ENCODE results near the gene PCDHB10.
A peak's percentile ranks its signal among the peaks of the same experiment; 100 is the strongest.
"Not testable (repeated sequence)": the region's sequence is repeated elsewhere in the genome, so short reads cannot be mapped to it uniquely, and the experiment has no call there.

Gene PCDHB10

DNA sequence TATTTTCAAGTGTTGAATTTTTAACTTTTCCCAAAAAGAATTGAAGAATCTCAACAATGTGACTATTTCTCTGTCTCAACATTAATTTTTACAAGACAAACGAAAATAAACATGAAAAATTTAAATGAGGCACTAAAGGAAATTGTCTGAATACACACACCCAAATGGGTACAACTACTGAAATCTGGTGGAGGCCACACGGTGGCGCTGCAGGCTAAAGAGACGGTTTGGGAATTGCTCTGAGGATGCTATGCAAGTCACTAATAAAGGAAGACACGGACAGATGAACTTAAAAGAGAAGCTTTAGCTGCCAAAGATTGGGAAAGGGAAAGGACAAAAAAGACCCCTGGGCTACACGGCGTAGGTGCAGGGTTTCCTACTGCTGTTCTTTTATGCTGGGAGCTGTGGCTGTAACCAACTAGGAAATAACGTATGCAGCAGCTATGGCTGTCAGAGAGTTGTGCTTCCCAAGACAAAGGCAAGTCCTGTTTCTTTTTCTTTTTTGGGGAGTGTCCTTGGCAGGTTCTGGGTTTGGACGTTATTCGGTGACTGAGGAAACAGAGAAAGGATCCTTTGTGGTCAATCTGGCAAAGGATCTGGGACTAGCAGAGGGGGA lies at the start of gene PCDHB10:
Gene PCDHB10 (plus strand): TSS at position 244 of the 616 bp plus-strand sequence. CDS start 200 bp downstream, at position 444.
- DNase-seq (ENCODE audit: low spot score), result peak; percentile 18

DNA sequence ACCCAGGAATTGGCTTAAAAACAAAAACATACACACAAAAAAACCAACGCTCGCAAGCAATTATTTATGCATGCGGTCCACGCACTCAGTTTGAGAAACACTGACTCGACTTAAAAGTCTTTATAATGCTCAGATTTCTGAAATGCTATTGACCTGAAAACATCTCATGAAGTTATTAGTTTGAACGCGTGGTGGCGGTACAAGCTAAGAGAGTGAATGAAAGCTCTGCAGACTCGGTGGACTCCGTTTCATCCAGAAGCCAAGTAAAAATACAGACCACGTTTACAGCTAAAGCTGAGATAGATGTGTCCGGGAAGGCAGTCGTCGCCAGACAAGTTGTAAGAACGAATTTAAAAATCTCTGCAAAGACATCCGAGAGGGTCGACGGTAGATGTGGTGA lies 42.3 kb upstream of the PCDHB10 start, which contains the start of gene PCDHB6:
Gene PCDHB6 (plus strand): TSS at position 246 of the 400 bp plus-strand sequence. CDS start 201 bp downstream, outside the sequence.
- DNase-seq (ENCODE audit: low spot score), result no peak

DNA sequence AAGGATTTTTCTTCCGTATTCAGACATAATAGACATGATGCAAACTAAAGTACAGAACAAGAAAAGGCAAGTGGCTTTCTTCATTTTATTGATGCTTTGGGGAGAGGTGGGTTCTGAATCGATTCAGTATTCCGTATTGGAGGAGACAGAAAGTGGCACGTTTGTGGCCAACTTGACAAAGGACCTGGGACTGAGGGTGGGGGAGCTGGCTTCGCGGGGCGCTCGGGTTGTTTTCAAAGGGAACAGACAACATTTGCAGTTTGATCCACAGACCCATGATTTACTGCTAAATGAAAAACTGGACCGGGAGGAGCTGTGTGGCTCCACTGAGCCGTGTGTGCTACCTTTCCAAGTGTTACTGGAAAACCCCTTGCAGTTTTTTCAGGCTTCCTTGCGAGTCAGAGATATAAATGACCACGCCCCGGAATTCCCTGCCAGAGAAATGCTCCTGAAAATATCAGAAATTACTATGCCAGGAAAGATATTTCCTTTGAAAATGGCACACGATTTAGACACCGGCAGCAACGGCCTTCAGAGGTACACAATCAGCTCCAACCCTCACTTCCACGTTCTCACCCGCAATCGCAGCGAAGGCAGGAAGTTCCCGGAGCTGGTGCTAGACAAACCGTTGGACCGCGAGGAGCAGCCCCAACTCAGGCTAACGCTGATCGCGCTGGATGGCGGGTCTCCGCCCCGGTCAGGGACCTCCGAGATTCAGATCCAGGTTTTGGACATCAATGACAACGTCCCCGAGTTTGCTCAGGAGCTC lies 41.7 kb upstream of the PCDHB10 start:
- no peak for DNase-seq (ENCODE audit: low spot score)

DNA sequence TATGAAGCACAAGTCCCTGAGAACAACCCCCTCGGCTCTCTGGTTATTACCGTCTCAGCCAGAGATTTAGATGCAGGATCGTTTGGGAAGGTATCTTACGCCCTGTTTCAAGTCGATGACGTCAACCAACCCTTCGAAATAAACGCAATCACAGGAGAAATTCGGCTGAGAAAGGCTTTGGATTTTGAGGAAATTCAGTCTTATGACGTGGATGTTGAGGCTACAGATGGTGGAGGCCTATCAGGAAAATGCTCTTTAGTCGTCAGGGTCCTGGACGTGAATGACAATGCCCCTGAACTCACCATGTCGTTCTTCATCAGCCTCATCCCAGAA lies 41.2 kb upstream of the PCDHB10 start:
- no peak for DNase-seq (ENCODE audit: low spot score)

DNA sequence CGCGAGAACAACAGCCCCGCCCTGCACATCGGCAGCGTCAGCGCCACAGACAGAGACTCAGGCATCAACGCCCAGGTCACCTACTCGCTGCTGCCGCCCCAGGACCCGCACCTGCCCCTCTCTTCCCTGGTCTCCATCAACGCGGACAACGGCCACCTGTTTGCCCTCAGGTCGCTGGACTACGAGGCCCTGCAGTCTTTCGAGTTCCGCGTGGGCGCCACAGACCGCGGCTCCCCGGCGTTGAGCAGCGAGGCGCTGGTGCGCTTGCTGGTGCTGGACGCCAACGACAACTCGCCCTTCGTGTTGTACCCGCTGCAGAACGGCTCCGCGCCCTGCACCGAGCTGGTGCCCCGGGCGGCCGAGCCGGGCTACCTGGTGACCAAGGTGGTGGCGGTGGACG lies 40.5 kb upstream of the PCDHB10 start:
- not testable (repeated sequence) for DNase-seq (ENCODE audit: low spot score)

DNA sequence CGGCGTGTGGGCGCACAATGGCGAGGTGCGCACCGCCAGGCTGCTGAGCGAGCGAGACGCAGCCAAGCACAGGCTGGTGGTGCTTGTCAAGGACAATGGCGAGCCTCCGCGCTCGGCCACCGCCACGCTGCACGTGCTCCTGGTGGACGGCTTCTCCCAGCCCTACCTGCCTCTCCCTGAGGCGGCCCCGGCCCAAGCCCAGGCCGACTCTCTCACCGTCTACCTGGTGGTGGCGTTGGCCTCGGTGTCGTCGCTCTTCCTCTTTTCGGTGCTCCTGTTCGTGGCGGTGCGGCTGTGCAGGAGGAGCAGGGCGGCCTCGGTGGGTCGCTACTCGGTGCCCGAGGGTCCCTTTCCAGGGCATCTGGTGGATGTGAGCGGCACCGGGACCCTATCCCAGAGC lies 40.1 kb upstream of the PCDHB10 start:
- not testable (repeated sequence) for DNase-seq (ENCODE audit: low spot score)

DNA sequence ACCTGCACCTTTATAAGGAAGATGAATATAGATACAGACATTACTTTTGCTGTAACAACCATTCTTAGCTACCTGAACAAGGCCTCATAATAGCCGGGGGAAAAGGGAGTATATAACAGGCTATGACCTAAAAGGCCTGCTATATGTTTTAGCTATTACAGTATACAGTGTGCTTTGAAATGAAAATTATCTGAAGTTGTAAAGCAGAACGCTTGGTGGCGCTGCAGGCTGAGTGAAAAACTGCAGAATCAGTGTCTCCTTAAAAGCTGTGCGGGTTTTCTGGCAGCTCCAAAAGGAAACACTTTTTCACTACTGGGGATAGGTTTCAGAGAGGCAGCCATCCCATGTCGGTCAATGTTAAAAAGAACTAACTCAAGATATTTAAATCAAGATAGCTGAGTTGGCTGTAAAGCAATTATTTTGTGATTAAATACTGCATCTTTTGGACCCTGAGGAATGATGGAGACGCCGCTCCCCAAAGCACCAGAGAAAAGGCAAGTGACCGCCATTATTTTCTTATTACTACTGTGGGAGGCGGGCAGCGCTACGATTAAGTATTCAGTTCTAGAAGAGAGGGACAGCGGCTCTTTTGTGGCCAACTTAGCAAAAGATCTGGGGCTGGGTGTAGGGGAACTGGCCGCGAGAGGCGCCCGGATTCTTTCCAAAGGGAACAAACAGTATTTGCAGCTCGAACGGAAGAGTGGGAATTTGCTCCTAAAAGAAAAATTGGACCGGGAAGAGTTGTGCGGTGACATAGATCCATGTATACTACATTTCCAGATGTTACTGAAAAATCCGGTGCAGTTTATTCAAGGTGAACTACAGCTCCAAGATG lies 36.4 kb upstream of the PCDHB10 start:
- DNase-seq (ENCODE audit: low spot score), result no peak

DNA sequence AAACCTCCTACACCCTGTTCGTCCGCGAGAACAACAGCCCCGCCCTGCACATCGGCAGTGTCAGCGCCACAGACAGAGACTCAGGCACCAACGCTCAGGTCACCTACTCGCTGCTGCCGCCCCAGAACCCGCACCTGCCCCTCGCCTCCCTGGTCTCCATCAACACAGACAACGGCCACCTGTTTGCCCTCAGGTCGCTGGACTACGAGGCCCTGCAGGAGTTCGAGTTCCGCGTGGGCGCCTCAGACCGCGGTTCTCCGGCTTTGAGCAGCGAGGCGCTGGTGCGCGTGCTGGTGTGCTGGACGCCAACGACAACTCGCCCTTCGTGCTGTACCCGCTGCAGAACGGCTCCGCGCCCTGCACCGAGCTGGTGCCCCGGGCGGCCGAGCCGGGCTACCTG lies 34.8 kb upstream of the PCDHB10 start:
- not testable (repeated sequence) for DNase-seq (ENCODE audit: low spot score)

DNA sequence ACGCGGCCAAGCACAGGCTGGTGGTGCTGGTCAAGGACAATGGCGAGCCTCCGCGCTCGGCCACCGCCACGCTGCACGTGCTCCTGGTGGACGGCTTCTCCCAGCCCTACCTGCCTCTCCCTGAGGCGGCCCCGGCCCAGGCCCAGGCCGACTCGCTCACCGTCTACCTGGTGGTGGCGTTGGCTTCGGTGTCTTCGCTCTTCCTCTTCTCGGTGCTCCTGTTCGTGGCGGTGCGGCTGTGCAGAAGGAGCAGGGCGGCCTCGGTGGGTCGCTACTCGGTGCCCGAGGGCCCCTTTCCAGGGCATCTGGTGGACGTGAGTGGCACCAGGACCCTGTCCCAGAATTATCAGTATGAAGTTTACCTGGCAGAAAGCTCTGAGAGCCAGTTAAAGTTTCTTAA lies 34.3 kb upstream of the PCDHB10 start:
- not testable (repeated sequence) for DNase-seq (ENCODE audit: low spot score)

DNA sequence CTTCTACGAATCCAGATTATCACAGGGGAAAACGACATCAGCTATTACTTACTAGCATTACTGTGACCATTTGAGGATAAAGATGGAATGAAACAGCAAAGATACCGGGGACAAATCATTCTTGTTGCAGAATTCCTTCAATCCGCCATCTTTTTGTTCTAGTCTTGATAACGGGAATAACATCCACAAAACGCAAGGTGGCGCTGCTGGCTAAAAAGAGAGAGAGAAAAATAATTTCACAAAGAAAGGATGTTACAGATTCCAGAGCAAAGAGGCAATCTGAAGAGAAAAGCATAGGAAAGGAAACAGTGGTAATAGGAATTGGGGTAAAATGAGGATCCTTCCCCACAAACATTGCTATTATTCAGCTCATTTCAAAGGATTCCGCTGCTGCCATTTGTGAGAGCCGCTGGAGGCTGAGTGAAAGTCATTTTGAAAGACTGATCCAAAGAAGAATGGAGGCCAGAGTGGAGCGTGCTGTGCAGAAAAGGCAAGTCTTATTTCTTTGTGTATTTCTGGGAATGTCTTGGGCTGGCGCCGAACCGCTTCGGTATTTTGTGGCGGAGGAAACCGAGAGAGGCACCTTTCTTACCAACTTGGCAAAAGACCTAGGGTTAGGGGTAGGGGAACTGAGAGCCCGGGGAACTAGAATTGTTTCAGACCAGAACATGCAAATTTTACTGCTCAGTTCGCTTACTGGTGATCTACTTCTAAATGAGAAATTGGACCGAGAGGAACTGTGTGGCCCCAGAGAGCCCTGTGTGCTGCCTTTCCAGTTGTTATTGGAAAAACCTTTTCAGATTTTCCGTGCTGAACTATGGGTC lies 19.6 kb upstream of the PCDHB10 start, which contains the start of gene PCDHB7:
Gene PCDHB7 (plus strand): TSS at position 264 of the 824 bp plus-strand sequence. CDS start 192 bp downstream, at position 456.
- peak; percentile 11 for DNase-seq (ENCODE audit: low spot score)

DNA sequence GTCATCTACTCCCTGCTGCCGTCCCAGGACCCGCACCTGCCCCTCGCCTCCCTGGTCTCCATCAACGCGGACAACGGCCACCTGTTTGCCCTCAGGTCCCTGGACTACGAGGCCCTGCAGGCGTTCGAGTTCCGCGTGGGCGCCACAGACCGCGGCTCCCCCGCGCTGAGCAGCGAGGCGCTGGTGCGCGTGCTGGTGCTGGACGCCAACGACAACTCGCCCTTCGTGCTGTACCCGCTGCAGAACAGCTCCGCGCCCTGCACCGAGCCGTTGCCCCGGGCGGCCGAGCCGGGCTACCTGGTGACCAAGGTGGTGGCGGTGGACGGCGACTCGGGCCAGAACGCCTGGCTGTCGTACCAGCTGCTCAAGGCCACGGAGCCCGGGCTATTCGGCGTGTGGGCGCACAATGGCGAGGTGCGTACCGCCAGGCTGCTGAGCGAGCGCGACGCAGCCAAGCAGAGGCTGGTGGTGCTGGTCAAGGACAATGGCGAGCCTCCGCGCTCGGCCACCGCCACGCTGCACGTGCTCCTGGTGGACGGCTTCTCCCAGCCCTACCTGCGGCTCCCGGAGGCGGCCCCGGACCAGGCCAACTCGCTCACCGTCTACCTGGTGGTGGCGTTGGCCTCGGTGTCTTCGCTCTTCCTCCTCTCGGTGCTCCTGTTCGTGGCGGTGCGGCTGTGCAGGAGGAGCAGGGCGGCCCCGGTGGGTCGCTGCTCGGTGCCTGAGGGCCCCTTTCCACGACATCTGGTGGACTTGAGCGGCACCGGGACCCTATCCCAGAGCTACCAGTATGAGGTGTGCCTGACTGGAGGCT lies 17.7 kb upstream of the PCDHB10 start:
- DNase-seq (ENCODE audit: low spot score), result not testable (repeated sequence)

DNA sequence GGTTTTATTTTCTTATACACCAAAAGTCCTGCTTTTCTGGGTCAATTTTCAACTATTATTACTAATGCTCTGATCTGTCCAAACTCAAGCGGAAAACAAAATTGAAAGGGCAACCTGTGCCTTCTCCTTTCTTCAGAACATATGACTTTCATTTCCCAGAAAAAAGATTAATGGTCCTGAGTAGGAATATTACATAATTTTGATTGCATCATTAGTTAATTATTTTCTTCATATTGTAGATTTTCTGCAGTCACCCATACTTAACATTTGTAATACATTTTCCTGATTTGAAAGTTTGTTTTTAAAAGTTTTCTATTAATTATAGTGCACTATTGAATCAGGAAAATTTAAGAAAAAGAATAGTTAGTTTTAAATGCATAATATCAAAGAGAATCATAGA lies 16.2 kb upstream of the PCDHB10 start:
- DNase-seq (ENCODE audit: low spot score), result no peak

DNA sequence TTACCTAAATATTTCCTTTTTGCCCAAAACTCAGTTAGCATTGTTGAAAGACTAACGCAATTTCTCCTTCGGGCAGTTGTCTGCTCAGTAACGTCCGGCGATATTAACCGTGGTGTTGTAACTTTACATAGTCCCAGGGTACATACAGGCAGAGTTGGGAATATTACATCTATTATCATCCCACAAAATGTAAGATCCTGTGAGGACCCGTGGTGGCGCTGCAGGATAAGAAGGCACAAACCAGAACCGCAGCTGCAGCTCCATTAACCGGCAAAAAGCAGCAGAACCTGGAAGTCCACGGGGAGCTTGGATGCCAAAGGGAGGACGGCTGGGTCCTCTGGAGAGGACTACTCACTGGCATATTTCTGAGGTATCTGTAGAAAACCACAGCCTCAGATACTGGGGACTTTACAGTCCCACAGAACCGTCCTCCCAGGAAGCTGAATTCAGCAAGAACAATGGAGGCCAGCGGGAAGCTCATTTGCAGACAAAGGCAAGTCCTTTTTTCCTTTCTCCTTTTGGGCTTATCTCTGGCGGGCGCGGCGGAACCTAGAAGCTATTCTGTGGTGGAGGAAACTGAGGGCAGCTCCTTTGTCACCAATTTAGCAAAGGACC lies 14.5 kb upstream of the PCDHB10 start, which contains the start of gene PCDHB8:
Gene PCDHB8 (plus strand): TSS at position 214 of the 615 bp plus-strand sequence. CDS start 245 bp downstream, at position 459.
- DNase-seq (ENCODE audit: low spot score), result not testable (repeated sequence)

DNA sequence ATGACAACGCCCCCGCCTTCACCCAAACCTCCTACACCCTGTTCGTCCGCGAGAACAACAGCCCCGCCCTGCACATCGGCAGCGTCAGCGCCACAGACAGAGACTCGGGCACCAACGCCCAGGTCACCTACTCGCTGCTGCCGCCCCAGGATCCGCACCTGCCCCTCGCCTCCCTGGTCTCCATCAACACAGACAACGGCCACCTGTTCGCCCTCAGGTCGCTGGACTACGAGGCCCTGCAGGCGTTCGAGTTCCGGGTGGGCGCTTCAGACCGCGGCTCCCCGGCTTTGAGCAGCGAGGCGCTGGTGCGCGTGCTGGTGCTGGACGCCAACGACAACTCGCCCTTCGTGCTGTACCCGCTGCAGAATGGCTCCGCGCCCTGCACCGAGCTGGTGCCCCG lies 12.8 kb upstream of the PCDHB10 start:
- DNase-seq (ENCODE audit: low spot score), result not testable (repeated sequence)

DNA sequence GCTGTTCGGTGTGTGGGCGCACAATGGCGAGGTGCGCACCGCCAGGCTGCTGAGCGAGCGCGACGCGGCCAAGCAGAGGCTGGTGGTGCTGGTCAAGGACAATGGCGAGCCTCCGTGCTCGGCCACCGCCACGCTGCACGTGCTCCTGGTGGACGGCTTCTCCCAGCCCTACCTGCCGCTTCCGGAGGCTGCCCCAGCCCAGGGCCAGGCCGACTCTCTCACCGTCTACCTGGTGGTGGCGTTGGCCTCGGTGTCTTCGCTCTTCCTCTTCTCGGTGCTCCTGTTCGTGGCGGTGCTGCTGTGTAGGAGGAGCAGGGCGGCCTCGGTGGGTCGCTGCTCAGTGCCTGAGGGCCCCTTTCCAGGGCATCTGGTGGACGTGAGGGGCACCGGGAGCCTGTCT lies 12.3 kb upstream of the PCDHB10 start:
- not testable (repeated sequence) for DNase-seq (ENCODE audit: low spot score)

DNA sequence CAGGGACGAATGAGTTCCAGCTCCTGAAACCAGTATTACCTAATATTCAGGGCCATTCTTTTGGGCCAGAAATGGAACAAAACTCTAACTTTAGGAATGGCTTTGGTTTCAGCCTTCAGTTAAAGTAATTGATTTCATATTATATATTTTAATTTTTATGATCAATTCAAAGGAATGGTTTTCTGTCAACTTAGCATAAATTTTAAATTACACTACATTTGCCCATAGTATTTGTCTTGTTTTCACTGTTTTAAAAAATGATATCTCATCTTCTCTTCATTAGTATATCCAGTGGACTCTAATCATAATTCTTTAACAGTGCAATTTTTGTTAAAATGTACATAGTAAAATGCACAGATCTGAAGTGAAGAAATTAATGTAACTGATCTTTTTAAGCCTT lies 11.8 kb upstream of the PCDHB10 start:
- no peak for DNase-seq (ENCODE audit: low spot score)

DNA sequence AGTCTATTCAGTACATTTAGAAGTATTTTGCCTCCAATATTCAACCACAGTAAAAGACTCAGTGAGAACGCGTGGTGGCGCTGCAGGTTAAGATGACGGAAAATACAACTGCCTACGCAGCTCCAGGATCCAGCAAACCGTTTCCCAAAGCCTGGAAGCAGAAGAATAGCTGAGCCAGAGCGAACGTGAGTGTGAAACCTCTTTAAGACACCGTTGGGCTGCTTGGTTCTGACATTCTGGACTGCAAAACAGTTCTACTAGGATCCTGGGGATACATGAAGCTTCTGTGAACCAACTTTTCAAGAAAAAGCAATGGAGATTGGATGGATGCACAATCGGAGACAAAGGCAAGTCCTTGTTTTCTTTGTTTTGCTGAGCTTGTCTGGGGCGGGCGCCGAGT lies 9.9 kb upstream of the PCDHB10 start, which contains the start of gene PCDHB16:
Gene PCDHB16 (plus strand): TSS at position 140 of the 400 bp plus-strand sequence. CDS start 173 bp downstream, at position 313.
- no peak for DNase-seq (ENCODE audit: low spot score)

DNA sequence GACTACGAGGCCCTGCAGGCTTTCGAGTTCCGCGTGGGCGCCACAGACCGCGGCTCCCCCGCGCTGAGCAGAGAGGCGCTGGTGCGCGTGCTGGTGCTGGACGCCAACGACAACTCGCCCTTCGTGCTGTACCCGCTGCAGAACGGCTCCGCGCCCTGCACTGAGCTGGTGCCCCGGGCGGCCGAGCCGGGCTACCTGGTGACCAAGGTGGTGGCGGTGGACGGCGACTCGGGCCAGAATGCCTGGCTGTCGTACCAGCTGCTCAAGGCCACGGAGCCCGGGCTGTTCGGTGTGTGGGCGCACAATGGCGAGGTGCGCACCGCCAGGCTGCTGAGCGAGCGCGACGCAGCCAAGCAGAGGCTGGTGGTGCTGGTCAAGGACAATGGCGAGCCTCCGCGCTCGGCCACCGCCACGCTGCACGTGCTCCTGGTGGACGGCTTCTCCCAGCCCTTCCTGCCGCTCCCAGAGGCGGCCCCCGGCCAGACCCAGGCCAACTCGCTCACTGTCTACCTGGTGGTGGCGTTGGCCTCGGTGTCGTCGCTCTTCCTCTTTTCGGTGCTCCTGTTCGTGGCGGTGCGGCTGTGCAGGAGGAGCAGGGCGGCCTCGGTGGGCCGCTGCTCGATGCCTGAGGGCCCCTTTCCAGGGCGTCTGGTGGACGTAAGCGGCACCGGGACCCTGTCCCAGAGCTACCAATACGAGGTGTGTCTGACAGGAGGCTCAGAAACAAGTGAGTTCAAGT lies 7.9 kb upstream of the PCDHB10 start:
- DNase-seq (ENCODE audit: low spot score), result not testable (repeated sequence)

DNA sequence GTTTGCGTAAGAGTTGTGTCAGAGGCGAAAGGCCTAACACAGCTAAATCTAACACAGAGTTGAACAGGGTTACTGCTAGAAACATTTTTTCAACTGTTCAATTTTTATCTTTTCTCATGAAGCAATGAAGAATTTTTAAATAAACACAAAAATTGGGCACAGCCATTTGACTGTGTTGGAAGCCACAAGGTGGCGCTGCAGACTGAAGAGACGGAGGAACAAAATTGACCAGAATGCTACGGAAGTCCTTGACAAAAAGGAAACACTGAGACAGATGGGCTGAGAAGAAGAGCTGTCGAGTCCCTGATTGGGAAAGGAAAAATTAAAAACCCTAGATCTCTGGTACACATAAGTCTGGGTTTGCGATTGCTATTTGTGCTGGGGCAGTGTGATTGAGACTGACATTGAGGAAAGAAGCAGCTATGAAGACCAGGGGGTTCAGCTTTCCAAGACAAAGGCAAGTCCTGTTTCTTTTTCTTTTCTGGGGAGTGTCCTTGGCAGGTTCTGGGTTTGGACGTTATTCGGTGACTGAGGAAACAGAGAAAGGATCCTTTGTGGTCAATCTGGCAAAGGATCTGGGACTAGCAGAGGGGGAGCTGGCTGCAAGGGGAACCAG lies 5.1 kb upstream of the PCDHB10 start, which contains the start of gene PCDHB9:
Gene PCDHB9 (plus strand): TSS at position 265 of the 616 bp plus-strand sequence. CDS start 158 bp downstream, at position 423.
- DNase-seq (ENCODE audit: low spot score), result peak; percentile 25
